Measurements from ENCODE around the gene CDK19. TPM values are rescaled to one million over a fixed set of nuclear protein-coding genes. Genes with fewer than 3 reads are reported as not detected.

CDK19 gene
- total RNA-seq, 1 donor: 13.5 TPM

- DNase-seq (ENCODE audit: low read depth in 2 of 3, low spot score in 2 of 3): no peak
Measured at GRCh38 chr6:110708295-110708950, 106.8 kb downstream of the CDK19 start.

GRCh38 chr6:110705543-110705942, 109.7 kb downstream of the CDK19 start:
- no peak for DNase-seq (ENCODE audit: low read depth in 2 of 3, low spot score in 2 of 3)

GRCh38 chr6:110703906-110704594, 111.2 kb downstream of the CDK19 start:
- no peak for DNase-seq (ENCODE audit: low read depth in 2 of 3, low spot score in 2 of 3)

GRCh38 chr6:110703010-110703905, 112.0 kb downstream of the CDK19 start:
- no peak for DNase-seq (ENCODE audit: low read depth in 2 of 3, low spot score in 2 of 3)

- DNase-seq (ENCODE audit: low read depth in 2 of 3, low spot score in 2 of 3): no peak
Measured at GRCh38 chr6:110699780-110700179, 115.5 kb downstream of the CDK19 start.

- no peak for DNase-seq (ENCODE audit: low read depth in 2 of 3, low spot score in 2 of 3)
Measured at GRCh38 chr6:110693994-110694393, 121.3 kb downstream of the CDK19 start.

GRCh38 chr6:110693296-110693695, 122.0 kb downstream of the CDK19 start:
- DNase-seq (ENCODE audit: low read depth in 2 of 3, low spot score in 2 of 3): no peak

GRCh38 chr6:110690916-110691315, 124.4 kb downstream of the CDK19 start:
- no peak for DNase-seq (ENCODE audit: low read depth in 2 of 3, low spot score in 2 of 3)

GRCh38 chr6:110690106-110690654, 125.1 kb downstream of the CDK19 start:
- no peak for DNase-seq (ENCODE audit: low read depth in 2 of 3, low spot score in 2 of 3)

- no peak for DNase-seq (ENCODE audit: low read depth in 2 of 3, low spot score in 2 of 3)
Measured at GRCh38 chr6:110689275-110689935, 125.9 kb downstream of the CDK19 start.

GRCh38 chr6:110688661-110689268, 126.5 kb downstream of the CDK19 start:
- peak in 1 of 3 donors; percentile 21 for DNase-seq (ENCODE audit: low read depth in 2 of 3, low spot score in 2 of 3)

GRCh38 chr6:110687326-110687725, 127.9 kb downstream of the CDK19 start:
- DNase-seq (ENCODE audit: low read depth in 2 of 3, low spot score in 2 of 3): no peak

- no peak for DNase-seq (ENCODE audit: low read depth in 2 of 3, low spot score in 2 of 3)
Measured at GRCh38 chr6:110683241-110683640, 132.0 kb downstream of the CDK19 start.

GRCh38 chr6:110682460-110682853, 132.8 kb downstream of the CDK19 start:
- peak; percentile 38 to 95 (median 93) for DNase-seq (ENCODE audit: low read depth in 2 of 3, low spot score in 2 of 3)

GRCh38 chr6:110681543-110682459, 133.5 kb downstream of the CDK19 start:
- DNase-seq (ENCODE audit: low read depth in 2 of 3, low spot score in 2 of 3): peak in 1 of 3 donors; percentile 15

- DNase-seq (ENCODE audit: low read depth in 2 of 3, low spot score in 2 of 3): no peak
Measured at GRCh38 chr6:110676396-110676795, 138.9 kb downstream of the CDK19 start.

- no peak for DNase-seq (ENCODE audit: low read depth in 2 of 3, low spot score in 2 of 3)
Measured at GRCh38 chr6:110674096-110674495, 141.2 kb downstream of the CDK19 start.

- DNase-seq (ENCODE audit: low read depth in 2 of 3, low spot score in 2 of 3): no peak
Measured at GRCh38 chr6:110672122-110672521, 143.1 kb downstream of the CDK19 start.

GRCh38 chr6:110671447-110671846, 143.8 kb downstream of the CDK19 start:
- DNase-seq (ENCODE audit: low read depth in 2 of 3, low spot score in 2 of 3): no peak

Measured in hematopoietic multipotent progenitor cell (in vitro differentiated cells).